ENCODE measurements around the gene ANXA6.

The ANXA6 gene

DNA sequence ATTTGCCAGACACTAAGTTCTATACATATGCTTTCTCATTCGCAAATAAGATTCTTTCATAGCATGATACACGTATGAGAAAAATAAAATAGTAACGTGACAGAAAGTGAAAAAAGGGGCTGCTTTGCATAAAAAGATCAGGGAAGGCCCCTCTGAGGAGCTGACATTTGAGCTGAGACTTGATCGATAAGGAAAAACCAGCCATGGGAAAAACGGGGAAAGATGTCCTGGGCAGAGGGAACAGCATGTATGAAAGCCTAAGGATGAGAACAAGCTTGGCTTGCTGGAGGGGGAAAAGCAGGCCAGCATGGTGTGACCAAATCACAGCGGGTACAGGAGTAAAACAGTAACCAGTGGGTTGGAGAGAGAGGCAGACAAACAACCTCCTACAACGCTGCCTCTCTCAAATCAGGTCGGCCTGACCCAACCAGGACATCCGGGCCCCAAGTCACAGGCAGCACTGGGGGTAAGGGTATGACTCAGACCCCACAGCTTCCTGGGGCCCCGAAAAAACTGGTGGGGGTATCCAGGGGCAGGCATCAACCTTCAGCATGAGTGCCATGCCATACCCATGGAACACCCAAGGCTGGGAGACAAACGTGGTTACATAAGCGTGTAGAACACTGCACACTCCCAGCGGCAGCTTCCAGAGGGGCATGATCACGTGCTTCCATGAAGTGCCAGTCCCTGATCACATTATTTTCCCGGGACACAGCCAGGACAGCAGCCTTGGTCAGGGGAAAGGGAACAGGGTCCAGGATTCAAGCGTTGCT is 78.9 kb downstream of the ANXA6 start:
- DNase-seq: no peak

DNA sequence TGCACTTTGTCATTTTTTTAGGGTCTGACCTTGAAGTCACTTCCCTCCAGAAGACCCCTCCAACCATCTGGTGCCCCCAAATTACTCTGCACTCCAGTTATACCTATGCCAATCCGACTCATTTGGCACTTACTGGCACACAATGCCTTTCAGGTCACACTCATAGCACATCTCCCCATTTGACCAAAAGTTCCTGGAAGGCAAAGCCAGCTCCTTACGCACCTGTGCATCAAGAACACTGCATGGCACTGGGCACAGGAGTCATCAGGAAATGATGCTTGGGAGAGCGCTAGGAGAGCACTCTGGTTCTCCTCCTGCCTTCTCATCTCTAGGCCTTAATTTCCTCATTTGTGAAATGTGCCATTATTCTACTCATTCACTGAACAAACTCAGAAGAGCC is 79.6 kb downstream of the ANXA6 start:
- no peak for DNase-seq

DNA sequence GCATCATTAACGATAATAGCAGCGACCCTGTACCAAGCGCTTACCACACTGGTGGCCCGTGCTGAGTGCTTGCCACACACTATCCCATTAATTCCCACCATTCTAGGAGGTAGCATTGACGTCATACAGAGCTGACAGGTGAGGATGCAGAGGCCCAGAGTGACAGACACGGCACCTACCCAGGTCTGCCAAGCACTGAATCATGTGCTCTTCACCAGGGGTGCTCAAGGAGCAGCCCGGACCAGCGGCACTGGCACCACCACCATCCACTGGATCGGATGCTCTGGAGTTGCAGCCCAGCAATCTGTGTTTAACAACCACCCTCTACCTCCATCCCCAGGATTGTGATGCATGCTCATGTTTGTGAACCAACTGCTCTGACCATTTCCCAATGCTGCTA is 80.2 kb downstream of the ANXA6 start:
- no peak for DNase-seq

DNA sequence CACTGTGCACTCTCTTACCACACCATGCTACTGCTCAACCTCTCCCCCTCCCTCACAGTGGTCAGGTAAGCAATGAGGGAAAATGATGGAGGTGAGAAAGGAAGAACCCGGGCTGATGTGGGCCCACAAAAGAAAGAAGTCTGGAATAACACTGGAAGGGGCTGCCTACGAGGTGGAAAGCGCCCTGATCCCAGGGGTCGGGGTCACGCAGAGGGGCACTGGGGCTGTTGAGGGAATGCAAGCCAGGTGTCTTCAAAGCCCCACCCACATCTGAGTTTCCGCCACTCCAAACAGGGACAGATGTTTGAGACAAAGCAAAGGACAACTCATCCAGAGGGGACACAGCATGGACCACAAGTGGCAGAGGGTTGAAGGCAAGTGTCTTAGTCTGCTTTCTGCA is 81.0 kb downstream of the ANXA6 start:
- DNase-seq: no peak

DNA sequence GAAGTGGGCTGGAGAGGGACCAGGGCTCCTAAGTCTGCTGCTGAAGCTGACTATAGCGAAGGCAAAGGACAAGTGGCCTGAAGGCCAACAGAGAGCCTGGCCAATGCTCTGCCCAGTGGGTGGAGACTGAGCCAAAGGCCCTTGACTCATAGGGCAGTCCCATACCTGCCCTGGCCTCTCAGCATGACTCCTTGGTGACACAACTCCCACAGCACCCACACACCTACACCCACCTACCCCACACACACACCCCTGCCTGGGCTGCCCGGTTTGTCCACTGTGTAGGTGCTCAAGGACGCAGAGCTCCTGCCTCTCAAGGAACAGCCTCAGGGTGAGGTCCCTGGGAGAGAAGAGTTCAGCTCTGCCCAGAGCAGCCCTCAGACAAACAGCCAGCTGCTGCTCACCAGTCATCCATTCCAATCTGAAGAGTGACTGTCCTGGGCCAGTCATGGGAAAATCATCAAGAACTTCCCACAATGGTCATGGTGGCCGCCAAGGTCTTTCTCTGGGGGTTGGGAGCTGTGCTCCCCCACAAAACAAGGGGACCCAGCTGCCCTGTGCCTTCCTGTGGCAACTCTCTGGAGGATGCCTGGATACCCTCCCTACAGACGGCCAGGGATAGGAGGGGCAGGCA is 81.8 kb downstream of the ANXA6 start:
- DNase-seq: no peak

DNA sequence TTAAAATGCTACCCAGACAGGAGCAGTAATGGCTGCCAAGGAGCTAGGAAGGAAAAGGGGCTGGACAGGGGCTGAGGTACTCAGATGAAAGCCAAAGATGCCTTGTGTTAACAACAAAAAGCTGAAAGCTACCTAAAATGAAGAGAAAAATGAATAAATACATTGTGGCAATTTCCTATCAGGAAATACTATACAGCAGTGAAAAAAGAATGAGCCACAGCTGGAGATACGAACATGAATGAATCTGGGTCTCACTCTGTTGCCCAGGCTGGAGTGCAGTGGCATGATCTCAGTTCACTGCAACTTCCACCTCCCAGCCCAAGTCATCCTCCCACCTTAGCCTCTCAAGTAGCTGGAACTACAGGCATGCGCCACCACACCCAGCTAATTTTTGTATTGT is 83.0 kb downstream of the ANXA6 start:
- no peak for DNase-seq

DNA sequence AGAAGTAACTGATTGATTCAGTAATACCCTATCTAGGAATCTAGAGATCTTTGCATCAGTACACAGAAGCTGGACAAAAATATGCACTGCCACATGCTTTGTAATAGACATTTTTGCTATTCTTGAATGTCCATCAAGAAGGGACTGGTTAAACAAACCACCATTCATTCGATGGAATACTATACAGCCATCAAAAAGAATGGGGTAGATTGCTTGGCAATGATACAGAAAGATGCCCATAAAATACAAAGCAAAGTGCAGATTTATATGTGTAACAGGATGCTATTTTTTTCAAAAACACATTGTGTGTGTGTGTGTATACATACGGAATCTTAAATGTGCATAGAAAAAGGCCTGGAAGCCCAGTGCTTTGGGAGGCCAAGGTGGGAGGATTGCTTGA is 84.3 kb downstream of the ANXA6 start:
- DNase-seq: no peak

DNA sequence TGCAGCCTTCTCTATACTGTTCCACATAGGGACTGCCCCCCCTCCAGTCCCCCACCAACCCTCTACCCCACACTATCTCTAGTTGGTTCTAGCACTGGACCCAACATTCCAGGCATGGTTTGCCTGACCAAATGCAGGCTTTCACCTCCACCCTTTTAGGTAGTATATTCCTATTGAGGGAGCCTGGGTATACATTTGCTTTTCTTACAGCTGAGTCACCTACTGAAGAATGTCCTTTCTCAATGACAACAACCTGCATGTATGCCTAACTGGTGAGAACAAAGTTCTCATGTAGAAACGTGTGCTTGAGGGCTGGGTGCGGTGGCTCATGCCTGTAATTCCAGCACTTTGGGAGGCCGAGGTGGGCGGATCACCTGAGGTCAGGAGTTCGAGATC is 85.0 kb downstream of the ANXA6 start:
- DNase-seq: no peak

DNA sequence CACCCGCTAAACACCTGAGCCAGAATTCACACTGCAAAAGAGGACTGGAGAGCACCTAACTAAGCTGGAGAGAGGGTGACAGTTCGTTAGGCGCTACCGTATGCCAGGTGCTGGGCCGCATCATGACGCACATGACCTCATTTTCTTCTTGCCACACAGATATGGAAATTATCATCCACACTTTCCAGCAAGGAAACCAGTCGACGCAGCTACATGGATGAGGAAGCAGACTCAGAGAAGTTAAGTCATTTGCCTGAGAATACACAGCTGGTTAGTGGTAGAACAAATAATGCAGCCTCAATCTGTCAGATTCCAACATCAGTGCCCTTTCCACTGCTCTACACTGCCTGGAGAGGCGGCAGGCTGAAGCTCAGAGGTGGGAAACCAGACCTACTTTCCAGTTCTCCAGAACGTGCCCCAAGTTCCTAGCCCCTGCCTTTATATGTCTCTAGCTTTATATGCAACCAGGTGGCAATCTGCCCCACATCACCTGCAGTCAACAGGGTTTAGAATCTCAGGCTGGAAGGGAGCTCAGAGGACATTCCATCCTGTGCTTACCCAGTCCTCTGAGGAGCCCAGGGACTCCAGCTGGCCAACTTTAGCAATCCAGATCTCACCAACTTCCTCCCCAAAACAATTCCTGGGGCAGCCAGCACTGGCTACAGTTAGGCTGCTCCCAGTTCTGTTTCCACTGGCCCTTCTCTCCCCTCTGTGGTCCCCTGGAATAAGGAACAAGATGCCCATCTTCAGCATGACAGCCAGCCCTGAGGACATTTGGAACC is 85.5 kb downstream of the ANXA6 start:
- no peak for DNase-seq

DNA sequence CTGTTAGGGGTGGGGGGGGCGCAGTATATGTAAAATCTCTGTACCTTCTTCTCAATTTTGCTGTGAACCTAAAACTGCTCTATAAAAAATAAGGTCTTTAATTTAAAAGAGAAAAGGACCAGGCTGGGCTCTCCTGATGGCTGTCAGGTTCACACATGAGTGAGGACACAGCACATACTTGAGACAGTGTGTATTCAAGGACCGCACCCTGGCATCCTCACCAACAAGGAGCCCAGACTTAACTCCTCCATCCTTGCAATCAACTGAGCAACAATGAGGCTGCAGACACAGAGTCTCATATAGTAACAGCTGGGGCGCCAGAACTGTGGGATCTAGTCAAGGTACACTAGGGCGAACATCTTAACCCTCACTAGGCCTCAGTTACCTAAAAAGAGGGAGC is 86.6 kb downstream of the ANXA6 start:
- DNase-seq: no peak

DNA sequence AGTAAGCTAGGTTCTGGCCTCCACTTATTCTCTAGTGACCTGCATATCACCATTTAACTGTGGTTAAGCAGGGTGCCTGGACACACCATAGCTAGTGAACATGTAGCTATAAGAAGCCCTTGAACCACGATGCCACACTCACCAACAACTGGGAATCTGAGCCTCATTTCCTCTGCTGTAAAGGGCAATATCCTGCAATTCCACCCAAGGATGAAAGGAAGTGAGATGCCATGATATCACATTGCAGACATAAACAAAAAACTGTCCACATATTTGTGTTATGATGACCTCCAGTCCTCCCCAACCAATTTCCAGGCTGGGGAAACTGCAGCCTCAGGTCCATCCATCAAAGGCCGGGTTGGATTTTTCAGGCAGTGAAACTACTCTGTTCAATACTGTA is 87.1 kb downstream of the ANXA6 start:
- DNase-seq: no peak

DNA sequence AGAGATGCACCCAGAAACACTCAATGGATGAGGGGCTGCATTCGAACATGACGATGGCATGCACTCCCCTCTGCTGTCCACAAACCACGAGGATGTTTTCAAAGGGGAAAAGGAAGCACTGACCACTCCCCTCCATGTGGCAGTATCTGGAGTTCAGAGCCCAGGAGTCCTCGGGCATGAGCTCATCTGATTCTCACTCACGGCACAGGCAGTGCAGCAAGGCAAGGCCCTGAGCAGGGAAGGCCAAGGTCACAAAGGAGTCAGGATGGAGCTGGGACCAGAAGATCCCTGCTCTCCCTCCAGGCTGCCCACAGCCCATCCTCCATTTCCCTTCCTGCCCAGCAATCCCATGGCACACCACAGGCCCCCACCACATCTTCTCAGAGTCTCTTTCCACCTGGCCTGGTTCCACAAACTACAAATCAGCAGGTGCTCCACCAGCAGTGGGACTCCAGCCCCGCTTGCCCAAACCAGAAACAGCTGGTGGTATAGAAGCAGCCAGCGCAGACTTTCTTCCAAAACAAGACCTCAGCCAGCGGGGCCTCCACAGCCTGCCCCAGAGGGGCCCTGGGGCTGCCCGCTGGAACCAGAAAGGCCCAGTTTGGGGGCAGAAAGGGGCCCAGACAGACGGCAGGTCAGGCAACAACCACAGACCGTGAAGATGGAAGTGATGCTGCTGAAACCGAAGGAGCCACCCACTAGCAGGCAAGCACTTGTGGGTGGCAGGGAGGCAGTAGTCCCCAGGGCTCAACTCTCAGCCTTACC is 89.0 kb downstream of the ANXA6 start:
- no peak for DNase-seq

DNA sequence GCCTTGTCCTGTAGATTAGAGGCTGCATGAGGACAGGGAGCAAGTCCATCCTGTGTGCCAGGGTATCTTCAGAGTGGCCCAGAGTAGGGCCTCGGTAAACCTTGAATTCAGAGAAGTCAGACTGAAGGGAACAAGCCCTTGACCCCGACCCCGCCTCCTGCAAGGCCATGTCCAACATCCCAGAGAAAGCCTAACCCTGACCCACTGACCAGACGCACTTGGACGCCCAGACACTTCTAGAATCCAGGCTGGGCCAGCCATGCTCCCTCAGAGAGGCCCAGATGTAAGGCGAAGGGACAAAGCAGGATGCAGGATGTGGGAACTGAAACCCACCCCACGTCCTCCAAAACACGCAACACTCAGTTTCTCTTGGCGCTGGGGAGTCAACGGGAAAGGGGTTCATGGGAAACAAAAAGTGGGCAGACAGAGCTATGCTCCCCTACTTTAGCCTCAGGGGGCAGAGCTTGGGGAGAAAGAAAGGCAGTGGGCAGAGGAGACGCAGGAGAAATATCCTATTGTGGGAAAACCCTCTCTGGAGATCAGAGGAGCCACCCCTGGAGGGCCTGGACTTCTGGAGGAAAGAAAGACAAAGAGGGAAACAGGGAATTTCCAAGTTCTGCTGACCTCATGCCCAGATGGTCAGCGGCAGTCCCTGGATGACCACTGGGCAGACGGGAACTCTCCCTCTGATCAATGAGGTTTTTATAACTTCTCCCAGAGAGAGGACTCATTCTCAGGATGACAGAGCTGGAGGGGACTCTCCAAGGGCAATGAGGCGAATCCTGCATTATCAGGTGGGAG is 89.7 kb downstream of the ANXA6 start:
- no peak for DNase-seq

DNA sequence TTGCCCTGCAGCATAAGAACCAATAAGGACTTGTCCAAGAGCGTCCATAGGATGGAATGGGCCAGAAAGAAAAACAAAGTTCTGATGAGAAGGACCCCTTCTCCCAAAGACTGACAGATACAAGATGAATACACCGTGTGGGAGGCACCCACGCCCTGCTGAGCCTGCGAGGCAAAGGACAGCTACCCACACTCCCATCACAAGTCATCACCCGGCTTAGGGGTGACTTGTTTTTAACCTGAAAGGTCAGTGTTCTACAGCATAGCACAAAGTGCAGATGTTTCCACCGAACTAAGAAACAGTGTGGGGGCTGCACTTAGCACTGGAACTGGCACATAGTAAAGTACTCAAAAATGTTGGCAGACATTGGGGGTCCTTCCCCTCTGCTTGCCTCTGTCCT is 90.7 kb downstream of the ANXA6 start:
- no peak for DNase-seq

DNA sequence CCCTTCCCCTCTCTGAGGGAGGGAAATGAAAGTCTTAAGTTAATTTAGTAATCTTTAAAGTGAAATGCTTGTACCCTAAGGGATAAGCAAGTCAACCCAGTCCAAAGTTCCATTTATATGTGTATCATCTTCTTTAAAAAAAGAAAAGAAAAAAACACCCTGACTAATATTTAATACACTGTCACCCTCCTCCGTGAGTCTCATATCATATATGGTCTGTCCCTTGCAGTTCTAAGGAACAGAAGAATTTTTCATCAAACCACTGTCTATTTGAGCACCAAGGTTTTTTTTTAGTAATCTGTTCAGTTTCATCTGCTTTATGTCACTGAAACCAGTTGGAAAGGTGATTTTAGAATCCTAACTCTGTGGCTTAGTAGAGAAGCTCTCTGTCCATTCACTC is 92.0 kb downstream of the ANXA6 start:
- no peak for DNase-seq

DNA sequence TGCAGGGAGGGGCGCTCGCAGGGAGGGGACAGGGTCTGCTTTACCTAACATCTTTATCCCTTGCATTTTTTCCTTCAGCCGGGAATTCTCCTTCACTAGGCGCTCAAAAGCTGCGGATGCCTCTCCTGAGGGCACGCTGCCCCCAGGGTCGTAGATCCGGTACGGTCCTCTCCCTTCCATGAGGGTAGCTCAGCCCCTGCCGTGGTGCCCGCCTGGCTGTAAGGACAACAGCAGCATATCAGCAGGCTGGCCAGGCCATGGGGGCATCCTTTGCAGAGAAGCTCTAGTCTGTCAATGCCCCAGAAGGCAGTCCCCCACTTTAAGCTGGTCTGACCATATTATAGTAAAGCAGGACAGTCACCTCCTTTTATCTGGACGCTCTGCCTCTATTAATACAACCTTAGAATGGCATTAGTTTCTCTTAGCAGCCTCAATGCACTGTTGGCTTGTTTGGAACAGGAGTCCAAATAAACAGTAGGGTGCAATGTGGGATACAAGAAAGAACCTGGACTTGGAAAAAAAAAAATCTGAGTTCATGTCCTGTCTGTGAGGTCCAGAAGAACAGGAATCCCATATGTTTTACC is 92.6 kb downstream of the ANXA6 start:
- no peak for DNase-seq

DNA sequence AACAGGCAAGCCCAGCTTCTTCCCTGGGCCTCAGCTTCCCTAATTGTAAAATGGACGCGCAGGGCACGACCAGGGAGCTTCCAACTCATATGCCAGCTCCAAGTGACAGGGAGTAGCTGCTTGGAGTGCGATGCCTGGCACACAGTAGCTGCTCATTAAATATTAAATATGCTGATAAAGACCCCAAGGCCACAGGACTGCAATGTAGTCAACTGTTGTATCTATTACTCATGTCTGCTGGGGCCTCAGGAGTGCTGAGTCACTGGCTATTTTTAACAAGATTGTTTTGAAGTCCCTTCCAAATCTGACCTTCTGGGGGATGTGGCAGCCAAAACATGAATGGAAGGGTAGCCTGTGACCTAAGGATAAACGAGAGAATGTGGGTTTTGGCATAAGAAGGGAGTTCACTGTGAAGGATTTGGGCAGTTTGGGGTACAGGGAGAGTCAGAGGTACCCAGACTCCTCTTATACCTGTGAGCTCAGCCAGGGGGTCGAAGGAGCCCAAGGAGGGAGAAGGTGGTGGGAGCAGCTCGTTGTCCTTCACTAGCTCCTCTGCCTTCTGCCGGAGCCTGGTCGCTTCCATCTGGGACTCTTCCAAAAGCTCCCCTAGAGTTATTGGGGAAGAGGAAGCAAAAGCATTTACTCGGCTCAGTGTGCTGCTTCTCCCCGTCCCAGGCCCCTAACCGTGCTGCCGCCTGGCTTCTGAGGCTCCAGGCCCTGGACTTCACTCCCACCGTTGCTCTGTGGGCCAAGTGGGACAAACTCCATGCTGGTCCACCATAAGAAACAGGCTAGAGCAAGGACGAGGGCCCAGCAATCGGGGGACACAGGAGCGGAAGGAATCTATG is 94.2 kb downstream of the ANXA6 start:
- no peak for DNase-seq

DNA sequence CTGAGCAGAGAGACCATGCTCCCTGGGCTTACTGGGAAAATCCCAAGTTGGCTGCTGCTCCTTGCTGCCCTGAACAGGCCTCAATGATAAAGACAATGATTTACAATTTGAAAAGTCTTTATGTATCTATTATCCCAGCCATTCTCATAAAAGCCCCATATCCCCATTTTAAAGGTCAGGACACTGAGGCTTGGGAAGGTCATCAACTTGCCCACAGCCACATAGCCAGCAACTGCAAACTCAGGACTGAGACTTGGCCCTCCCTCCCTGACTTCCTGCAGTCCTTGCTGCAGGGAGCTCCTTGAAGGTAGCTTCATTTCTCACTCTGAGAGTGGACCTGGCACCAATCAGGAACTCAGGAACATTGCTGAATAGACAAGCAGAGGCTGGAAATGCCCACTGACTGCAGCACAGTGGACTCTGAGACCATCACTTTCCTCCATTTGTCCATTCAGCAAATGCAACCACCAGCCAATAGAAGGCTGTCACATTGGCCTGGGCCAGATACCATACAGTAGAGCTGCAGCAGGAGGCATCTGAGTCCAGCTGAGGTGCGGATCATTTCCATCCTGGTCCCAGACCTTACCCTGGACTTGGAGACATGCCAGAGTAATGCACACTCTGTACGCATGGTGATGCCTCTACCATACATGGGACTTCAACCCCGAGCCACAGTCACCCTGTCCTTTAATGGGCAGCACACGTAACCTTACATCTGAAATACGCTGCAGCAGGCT is 95.0 kb downstream of the ANXA6 start:
- DNase-seq: no peak

DNA sequence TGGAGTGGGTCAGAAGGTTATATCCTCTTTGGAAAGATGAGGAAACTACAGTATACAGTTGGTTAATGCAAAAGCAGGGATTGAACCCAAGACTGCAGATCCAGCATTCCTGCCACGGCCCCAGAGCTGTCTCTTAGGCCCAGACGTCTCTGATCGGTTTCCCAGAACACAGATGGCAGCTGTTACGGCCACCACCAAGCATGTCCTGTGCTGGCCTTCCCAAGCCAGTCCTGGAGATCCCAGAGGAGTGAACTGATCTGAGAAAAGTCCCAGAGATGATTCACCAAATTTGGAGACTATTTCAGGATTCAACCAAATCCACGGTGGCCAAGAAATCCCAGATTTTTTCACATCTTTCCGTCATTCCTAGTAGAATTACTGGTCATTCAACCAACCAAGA is 96.8 kb downstream of the ANXA6 start:
- DNase-seq: no peak

DNA sequence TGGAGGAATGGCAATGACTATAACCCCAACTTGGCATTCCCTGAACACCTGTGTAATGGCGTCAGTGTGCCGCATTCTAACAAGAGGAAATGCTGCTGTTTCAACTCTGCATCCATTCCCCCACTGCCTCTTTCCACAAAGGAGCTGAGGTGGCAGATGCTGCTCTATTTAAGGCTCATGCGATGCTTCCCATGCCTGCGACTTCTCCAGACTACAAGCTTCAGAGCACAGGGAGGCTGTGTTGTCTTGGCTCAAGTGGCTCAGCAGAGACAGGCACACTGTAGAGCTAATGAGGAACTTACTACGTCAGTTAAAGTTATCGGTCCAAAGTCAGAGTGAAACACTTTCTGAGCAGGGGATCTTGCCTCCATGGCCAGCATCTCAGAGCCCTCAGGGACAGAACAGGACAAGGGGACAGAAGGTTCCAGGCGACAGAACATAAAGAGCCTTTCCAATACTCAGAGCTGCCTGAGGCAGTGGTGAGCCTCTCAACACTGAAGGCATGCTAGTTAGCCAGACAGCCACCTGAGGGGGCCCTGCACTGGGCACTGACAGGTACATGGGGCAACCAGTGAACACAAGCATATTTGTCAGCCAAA is 98.6 kb downstream of the ANXA6 start:
- no peak for DNase-seq

Measured in NCI-H2227 treated with DMSO at 0.1 percent for 48 hours (cell line).